Natural killer cell treated with Interleukin-12 subunit alpha and Interleukin-12 subunit beta and Interleukin-15 and Interleukin-18, amount 100 ng/mL, for 72 hours (primary cell): ENCODE data around the gene CHCHD3. TPM values are rescaled to one million over a fixed set of nuclear protein-coding genes. Genes with fewer than 3 reads are reported as not detected.

Experiments
- ATAC-seq, 2 donors: fragments of 150-1000 bp; cut with Tn5 transposase in 1 of 2; sonication (Bioruptor Pico), chemical (Tn5 transposase) in 1 of 2; 2 replicates each; pipeline ENCODE4 v1.10.0; 2021
- DNase-seq: peaks from one replicate; pipeline ENCODE4 v3.0.0; 2022; ENCODE audit warnings: low spot score
- H3K27ac Mint-ChIP-seq, 2 donors: 1 replicate in 1 of 2; 2 replicates in 1 of 2; pipeline ENCODE4 v1.8.0; 2022; ENCODE audit warnings: mixed read lengths in 2 of 2, mild to moderate bottlenecking in 1 of 2, moderate library complexity in 1 of 2
- H3K27me3 Mint-ChIP-seq, 2 donors: 1 replicate in 1 of 2; 2 replicates in 1 of 2; pipeline ENCODE4 v1.8.0; 2022; ENCODE audit warnings: mixed read lengths in 2 of 2
- H3K36me3 Mint-ChIP-seq: one replicate; pipeline ENCODE4 v1.8.0; 2022; ENCODE audit warnings: mixed read lengths
- H3K4me1 Mint-ChIP-seq, 2 donors: 1 replicate in 1 of 2; 2 replicates in 1 of 2; pipeline ENCODE4 v1.8.0; 2022; ENCODE audit warnings: low read depth in 2 of 2, mixed read lengths in 2 of 2, mild to moderate bottlenecking in 1 of 2
- H3K4me3 Mint-ChIP-seq: one replicate; pipeline ENCODE4 v1.8.0; 2022; ENCODE audit warnings: mixed read lengths
- H3K9me3 Mint-ChIP-seq: 2 replicates; pipeline ENCODE4 v1.8.0; 2022; ENCODE audit warnings: mixed read lengths
- total RNA-seq, 2 donors: library from RNA; stranded (reverse); gene quantifications; one replicate each; pipeline ENCODE4 v1.2.3, GENCODE V29; 2022

Gene CHCHD3
- total RNA-seq, 2 donors from 2014 or later, result 58.8 to 96.1 TPM

DNA sequence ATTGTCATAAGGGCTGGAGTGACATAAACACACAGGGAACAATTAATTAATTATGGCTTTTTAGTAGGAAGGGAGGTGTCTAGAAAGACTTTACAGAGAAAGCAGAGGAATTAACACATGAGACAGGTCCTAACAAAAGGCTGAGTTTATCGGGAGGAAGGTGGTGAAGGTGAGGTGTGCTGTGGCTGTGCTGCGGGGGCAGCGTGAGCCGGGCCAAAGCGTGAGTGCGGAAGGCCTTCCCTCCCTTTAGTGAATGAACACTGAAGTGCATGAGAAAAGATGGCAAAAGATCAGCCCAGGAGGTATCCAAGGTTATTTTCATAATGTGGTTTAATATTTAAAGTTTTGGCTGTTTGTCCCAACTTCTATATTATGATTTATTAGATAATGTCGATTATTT, 262.2 kb downstream of the CHCHD3 start:
- Mint-ChIP-seq H3K4me1 (peaks cover 0 to 2% of the 10 kb centered on the region in 2 donors), H3K9me3 (no peaks in the 10 kb centered on the region), H3K4me3 (no peak overlapping the region), H3K27me3 (no peaks in the 10 kb centered on the region), H3K27ac (no peak overlapping the region), H3K36me3 (peaks cover 2% of the 10 kb centered on the region)
- ATAC-seq (no peak), DNase-seq (no peak)

DNA sequence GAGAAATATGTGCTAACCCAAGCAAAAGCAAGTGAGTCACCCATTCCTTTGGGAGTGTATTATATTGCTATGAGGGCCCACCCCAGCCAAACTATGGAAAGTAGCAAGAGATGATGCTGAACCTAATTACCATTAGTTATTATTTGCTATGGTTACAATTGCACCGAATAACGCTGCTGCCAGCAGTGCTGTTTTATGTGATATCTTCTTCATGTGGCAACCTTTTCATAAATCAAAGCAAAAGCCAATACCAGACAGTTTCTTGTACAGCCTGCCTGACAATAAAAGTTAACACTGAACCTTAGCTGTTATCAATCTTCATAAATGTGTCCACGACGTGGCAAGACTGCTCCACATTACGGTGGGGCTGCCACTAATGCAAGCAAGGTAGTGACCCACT, 263.9 kb downstream of the CHCHD3 start:
- Mint-ChIP-seq H3K36me3 (peaks cover 2% of the 10 kb centered on the region), H3K27ac (no peak overlapping the region)
- ATAC-seq, result no peak

DNA sequence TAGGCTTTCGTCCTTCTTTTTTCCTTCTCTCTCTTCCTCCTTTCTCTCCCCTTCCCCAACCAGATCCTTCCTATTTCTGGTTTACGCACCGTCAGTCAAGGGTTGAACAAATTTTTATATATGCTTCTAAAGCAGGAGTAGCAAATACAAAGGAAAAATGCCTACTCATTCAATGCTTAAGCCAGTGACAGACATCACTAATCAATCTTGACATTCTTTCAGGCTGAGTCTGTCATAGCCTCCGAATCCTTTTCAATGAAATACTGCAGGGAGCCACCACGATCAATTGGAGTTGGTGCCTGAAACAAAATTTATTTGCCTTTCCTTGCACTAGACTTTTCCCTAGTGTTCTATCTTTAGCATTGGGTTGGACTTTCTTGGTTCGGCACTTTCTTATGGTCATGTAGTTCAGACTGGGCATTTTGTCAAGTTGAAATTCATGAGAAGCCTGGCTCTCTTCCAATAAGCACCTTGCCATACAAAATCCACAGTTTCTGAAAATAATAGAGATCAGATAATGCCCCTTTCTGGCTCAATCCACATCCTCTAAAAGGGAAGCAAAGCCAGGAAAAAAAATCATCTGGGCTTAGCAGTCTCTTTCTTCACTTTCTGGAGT, 266.1 kb downstream of the CHCHD3 start:
- Mint-ChIP-seq H3K4me1 (peaks cover 0 to 11% of the 10 kb centered on the region in 2 donors), H3K4me3 (no peak overlapping the region), H3K9me3 (no peaks in the 10 kb centered on the region), H3K36me3 (peaks cover 19% of the 10 kb centered on the region), H3K27me3 (no peaks in the 10 kb centered on the region), H3K27ac (no peak overlapping the region)
- DNase-seq (no peak), ATAC-seq (no peak)

More for the DNA sequence above, 263.9 kb downstream of the CHCHD3 start:
- Mint-ChIP-seq H3K27me3 (no peaks in the 10 kb centered on the region), H3K9me3 (no peaks in the 10 kb centered on the region), H3K4me3 (no peak overlapping the region), H3K4me1 (no peaks in the 10 kb centered on the region)
- DNase-seq, result no peak

DNA sequence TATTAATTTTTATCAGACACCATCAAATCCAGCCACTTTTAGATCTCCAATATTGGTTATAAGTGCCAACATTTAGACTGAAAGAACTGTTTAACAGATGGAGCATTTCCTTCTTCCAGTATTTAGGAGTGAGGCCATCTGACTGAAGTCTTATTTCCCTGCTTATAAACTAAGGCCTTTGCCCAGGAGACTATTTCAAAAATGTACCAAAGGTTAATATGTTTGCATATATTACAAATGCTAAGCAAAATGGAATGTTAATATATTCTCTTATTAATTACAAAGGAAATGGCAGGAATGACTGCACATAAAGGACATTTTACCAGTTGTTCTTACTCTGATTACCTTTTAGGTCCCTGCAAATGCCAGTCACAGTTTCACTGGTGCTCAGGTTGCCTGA, 266.8 kb downstream of the CHCHD3 start:
- DNase-seq, result no peak
- Mint-ChIP-seq H3K4me1 (peaks cover 0 to 11% of the 10 kb centered on the region in 2 donors), H3K4me3 (no peak overlapping the region), H3K27me3 (no peaks in the 10 kb centered on the region), H3K27ac (no peak overlapping the region), H3K36me3 (peaks cover 19% of the 10 kb centered on the region), H3K9me3 (no peaks in the 10 kb centered on the region)
- no peak for ATAC-seq

DNA sequence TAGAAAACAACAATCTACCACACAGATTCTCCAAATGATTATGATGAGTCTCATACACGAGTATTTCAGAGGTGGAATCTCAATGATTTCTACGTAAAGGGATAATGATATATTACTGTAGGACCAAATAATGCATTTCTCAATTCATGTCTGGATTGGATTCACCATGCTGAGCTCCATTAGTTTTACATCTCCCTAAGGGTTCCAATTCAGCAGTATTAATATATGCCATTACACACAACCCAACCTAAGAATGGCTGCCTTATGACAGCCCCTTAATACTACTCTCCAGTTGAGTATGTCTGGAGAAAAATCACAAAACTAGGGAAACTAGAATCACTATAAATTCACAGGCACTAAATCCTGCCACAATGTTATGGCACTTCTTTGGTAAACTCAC, 271.3 kb downstream of the CHCHD3 start:
- H3K36me3 Mint-ChIP-seq, result peaks cover 19% of the 10 kb centered on the region
- no peaks in the 10 kb centered on the region for H3K27me3 Mint-ChIP-seq
- no peak for ATAC-seq
- peaks cover 7 to 20% of the 10 kb centered on the region in 2 donors for H3K4me1 Mint-ChIP-seq
- no peaks in the 10 kb centered on the region for H3K9me3 Mint-ChIP-seq
- H3K27ac Mint-ChIP-seq, result no peak overlapping the region
- H3K4me3 Mint-ChIP-seq, result no peak overlapping the region
- no peak for DNase-seq

DNA sequence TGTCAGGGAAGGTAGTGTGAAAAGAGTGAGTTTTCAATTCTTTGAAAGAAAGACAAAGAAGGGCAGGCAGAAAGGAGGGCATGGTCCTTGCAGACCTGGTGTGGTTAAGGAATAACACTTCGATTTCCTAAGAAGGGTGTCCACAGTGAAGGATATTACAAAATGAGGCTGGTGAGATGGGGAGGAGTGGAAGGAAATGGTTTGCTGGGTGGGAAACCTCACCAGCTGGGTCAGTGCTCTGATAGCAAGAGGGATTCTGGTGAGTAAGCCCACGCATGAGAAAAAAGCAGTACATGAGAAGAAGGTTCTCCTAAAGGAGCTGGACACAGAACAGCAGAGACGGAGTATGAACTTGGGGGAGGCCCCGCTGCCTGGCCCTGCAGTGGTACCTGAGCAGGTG, 275.1 kb downstream of the CHCHD3 start:
- Mint-ChIP-seq H3K9me3 (no peaks in the 10 kb centered on the region), H3K4me3 (no peak overlapping the region), H3K27me3 (no peaks in the 10 kb centered on the region), H3K27ac (no peak overlapping the region), H3K36me3 (peaks cover 11% of the 10 kb centered on the region), H3K4me1 (peaks cover 14% of the 10 kb centered on the region in 2 donors)
- ATAC-seq, result peak; percentile 17 to 90
- DNase-seq, result peak; percentile 67

DNA sequence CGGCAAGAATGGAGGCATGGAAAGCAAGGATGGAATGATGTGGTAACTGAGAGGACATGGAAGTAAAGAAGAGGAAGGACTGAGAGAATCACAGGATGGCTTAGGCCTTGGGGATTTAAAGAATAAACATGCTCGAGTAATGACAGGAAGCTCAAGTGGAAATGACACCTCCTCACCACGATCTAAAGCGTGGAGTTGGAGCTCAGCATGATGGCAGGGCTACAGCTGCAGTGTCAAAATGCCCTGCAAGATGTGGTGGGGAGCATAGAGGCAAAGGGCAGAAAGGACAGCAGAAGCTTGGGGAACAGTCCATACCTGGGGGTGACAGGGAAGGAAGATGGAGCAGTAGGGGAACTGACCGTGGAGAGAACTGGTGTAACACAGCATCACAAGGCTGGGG, 276.1 kb downstream of the CHCHD3 start:
- no peak for DNase-seq
- Mint-ChIP-seq H3K36me3 (peaks cover under 1% of the 10 kb centered on the region), H3K4me3 (no peak overlapping the region), H3K27ac (no peak overlapping the region), H3K27me3 (no peaks in the 10 kb centered on the region), H3K4me1 (peaks cover 9 to 14% of the 10 kb centered on the region in 2 donors), H3K9me3 (no peaks in the 10 kb centered on the region)
- ATAC-seq, result peak; percentile 48 to 62

DNA sequence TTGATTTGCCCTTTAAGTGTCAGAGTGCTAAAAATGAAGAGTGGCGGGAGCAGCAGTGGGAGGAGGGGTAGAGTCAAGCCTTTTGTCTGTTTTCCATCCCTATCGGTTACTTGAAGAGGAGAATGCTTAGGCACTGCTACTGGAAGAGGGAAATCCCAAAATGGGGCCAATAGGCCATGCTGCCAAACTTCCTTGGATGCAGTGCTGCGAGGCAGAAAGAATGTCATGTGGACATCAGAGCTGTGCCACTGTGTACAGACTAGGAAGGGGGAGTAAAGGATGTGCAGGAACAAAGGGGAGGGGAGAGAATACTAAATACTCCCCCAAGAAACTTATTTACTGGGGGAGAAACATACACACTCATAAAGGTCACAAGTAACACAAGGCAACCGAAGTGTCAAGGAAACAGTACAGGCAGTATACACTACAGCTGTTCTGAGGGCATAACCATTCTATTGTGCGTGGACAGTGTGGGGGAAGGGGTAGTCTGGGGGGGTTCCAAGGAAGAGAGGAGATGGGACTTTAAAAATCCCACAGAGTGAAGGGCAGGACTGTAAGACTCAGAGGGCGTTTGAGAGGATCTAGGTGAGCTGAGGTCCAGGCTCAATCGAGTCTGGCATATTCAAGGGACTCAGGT, 276.9 kb downstream of the CHCHD3 start:
- no peaks in the 10 kb centered on the region for H3K36me3 Mint-ChIP-seq
- no peaks in the 10 kb centered on the region for H3K9me3 Mint-ChIP-seq
- peaks cover 9 to 14% of the 10 kb centered on the region in 2 donors for H3K4me1 Mint-ChIP-seq

DNA sequence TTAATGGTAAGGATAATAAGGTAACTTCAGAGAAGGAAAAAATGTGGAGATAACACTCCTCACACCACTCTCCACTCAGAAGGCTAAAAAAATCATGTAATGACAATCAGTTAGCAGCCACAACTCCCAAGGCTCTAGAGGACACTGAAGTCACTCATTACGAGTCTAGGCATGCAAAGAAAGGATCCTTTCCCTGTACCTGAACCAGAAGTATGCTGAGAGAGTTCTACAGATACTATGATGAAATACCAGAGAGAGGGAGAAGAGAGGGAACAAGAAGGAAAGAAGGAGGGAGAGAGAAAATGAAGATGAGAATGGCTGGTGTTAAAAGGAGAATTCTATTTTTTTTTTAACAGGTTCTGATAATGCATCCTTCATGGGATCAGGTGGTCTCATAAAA, 281.4 kb downstream of the CHCHD3 start:
- no peak overlapping the region for H3K4me3 Mint-ChIP-seq
- H3K27ac Mint-ChIP-seq, result no peak overlapping the region
- peaks cover 5 to 19% of the 10 kb centered on the region in 2 donors for H3K4me1 Mint-ChIP-seq
- no peak for ATAC-seq
- no peak for DNase-seq
- H3K27me3 Mint-ChIP-seq, result no peaks in the 10 kb centered on the region
- H3K36me3 Mint-ChIP-seq, result no peaks in the 10 kb centered on the region
- H3K9me3 Mint-ChIP-seq, result no peaks in the 10 kb centered on the region

More for the DNA sequence above, 276.9 kb downstream of the CHCHD3 start:
- H3K27ac Mint-ChIP-seq, result no peak overlapping the region
- DNase-seq, result no peak
- ATAC-seq, result no peak
- no peaks in the 10 kb centered on the region for H3K27me3 Mint-ChIP-seq
- no peak overlapping the region for H3K4me3 Mint-ChIP-seq

DNA sequence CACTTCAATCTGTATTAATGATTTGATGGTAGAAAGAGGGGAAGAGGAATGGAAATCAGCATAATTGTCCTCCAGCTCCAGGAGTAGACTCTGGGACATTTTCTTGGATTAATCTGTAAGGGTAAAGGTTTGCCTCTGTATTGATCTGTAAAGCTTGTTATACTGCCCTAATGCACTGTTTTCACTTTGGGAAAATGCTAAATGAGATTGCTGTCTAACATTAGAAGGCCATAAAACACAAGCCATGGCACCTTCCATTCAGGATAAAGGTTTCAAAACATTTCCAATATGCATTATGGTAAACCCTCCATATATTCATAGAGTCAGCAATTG, 282.8 kb downstream of the CHCHD3 start:
- no peak overlapping the region for H3K27ac Mint-ChIP-seq
- peaks cover 5 to 19% of the 10 kb centered on the region in 2 donors for H3K4me1 Mint-ChIP-seq
- no peaks in the 10 kb centered on the region for H3K9me3 Mint-ChIP-seq
- H3K4me3 Mint-ChIP-seq, result no peak overlapping the region
- no peaks in the 10 kb centered on the region for H3K36me3 Mint-ChIP-seq
- H3K27me3 Mint-ChIP-seq, result no peaks in the 10 kb centered on the region
- DNase-seq (no peak), ATAC-seq (no peak)

DNA sequence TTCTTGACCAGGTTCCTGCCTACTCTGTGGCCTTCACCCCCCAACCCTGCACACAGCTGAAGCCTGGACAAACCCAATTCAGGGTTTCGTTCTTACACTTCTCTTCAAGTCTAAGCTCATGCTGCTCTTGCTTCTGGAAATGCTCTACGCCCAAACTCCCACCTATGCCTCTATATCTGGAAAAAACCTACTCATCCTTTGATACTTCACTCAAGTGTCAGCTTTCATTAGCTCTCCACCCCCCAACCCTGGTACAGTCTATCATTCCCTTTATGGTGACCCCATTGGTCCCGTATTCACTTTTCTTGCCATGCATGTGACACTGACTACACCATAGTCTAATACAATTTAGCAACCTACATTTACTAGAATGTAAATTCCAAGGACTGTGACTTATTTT, 284.7 kb downstream of the CHCHD3 start:
- Mint-ChIP-seq H3K4me3 (no peak overlapping the region), H3K27ac (no peak overlapping the region)
- DNase-seq, result no peak

DNA sequence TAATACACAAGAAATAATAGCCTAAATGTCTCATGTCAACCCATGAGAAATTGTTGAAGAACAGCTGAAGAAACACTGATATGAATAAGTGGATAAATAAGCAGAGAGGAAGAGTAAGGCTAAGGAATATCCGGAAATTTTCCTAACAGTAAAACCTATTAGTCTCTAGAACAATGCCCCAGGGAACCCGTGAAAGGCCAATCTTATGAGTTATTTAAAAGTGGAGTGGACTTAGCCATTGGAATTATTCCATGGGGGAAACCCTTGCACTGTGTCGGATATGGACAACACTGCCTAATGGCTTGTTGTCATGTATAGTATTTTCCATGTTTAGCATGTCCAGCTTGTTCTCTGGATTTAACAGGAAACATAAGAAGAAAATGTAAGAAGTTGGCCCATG, 288.4 kb downstream of the CHCHD3 start:
- no peak overlapping the region for H3K27ac Mint-ChIP-seq
- H3K4me1 Mint-ChIP-seq, result peaks cover 8 to 12% of the 10 kb centered on the region in 2 donors
- no peaks in the 10 kb centered on the region for H3K9me3 Mint-ChIP-seq
- no peaks in the 10 kb centered on the region for H3K27me3 Mint-ChIP-seq
- DNase-seq, result no peak
- no peak overlapping the region for H3K4me3 Mint-ChIP-seq
- H3K36me3 Mint-ChIP-seq, result no peaks in the 10 kb centered on the region
- no peak for ATAC-seq

More for the DNA sequence above, 284.7 kb downstream of the CHCHD3 start:
- no peak for ATAC-seq
- Mint-ChIP-seq H3K27me3 (no peaks in the 10 kb centered on the region), H3K9me3 (no peaks in the 10 kb centered on the region), H3K36me3 (no peaks in the 10 kb centered on the region), H3K4me1 (peaks cover 5 to 13% of the 10 kb centered on the region in 2 donors)

DNA sequence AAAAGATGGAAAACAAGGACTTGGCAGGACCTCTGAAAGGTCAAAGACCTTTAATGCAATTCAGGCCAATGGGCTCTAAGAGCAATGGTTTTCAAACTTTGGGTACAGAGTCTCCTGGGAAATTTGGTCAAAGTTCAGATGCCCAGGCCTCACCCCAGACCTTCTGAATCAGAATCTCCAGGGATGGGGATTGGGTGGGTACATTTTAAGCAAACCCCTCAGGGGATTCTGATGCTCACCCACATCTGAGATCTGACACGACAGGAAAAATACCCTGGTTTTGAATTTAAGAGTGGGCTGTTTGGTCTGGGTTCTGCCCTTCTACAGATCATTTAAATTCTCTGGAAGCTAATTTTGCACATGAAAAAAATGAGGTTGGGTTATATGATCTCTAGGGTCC, 290.9 kb downstream of the CHCHD3 start:
- Mint-ChIP-seq H3K9me3 (peaks cover 3% of the 10 kb centered on the region), H3K36me3 (no peaks in the 10 kb centered on the region), H3K27me3 (no peaks in the 10 kb centered on the region), H3K4me3 (no peak overlapping the region), H3K27ac (no peak overlapping the region), H3K4me1 (peaks cover 7 to 8% of the 10 kb centered on the region in 2 donors)
- DNase-seq (no peak), ATAC-seq (no peak)

DNA sequence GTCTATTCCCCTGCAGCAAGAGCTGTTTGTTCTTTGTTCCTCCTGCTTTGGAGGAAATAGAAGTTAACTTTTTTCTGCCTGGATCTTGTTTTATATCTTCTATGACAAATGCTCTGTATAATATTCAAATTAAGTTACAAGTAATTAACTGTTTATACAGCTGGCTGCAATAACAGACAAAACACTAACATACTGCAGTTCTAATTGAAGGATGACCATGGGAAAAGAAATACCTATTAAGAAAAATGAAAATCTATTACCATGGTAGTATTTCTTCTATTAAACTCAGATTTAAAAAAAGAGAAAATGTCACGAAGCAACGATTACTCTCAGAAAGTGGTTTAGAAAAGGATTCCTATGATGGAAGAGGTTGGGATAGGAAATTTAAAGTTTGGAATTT, 291.8 kb downstream of the CHCHD3 start:
- peaks cover 3% of the 10 kb centered on the region for H3K9me3 Mint-ChIP-seq
- DNase-seq, result no peak
- no peak overlapping the region for H3K4me3 Mint-ChIP-seq
- H3K27me3 Mint-ChIP-seq, result no peaks in the 10 kb centered on the region
- peaks cover 5% of the 10 kb centered on the region for H3K36me3 Mint-ChIP-seq
- ATAC-seq, result no peak
- peaks cover 7 to 8% of the 10 kb centered on the region in 2 donors for H3K4me1 Mint-ChIP-seq
- peak overlapping the region in 1 of 2 donors; percentile 52 for H3K27ac Mint-ChIP-seq
